Endothelial cell of umbilical vein (primary cell): ENCODE results near the gene AMIGO3. TPM values are rescaled to one million over a fixed set of nuclear protein-coding genes. Genes with fewer than 3 reads are reported as not detected.

Experiments
- BruUV-seq: library from RNA; stranded (reverse); fragments of 400-500 nt; replicated peaks from 2 replicates; lab custom pipeline; 2021; lab: Mats Ljungman, UMichigan
- CTCF ChIA-PET: fragments of 300-600, 350-600 bp; sonication (Branson Sonifier 250); formaldehyde crosslinking; loops from one replicate; lab custom pipeline; 2021; ENCODE audit warnings: antibody characterized with exemption, inconsistent platforms; lab: Charles Lee
- POLR2A ChIA-PET: fragments of 300-600, 350-600 bp; sonication (Branson Sonifier 250); formaldehyde crosslinking; loops from one replicate; lab custom pipeline; 2021; ENCODE audit warnings: antibody characterized with exemption, inconsistent platforms; lab: Charles Lee
- DNase-seq: peaks from one replicate; pipeline ENCODE4 v3.0.0-alpha.2; 2011; ENCODE audit warnings: low read depth, low spot score
- FAIRE-seq: peaks from 2 replicates; lab custom pipeline; 2011; peaks lifted over from hg19 to GRCh38; lab: Jason Lieb, UNC
- H2AFZ ChIP-seq: 2 replicates; pipeline ENCODE4 v1.6.0; 2012; ENCODE audit warnings: low read depth, low read length, control low read depth, inconsistent platforms
- H3K27ac ChIP-seq: 2 replicates; pipeline ENCODE4 v1.5.1; 2011; ENCODE audit warnings: low read depth, mild to moderate bottlenecking, control low read depth, low read length, moderate library complexity; ENCODE audit not compliant: insufficient read depth
- H3K27me3 ChIP-seq, 2 experiments: 2 replicates each; pipeline versions ENCODE4 v1.6.0 to v1.6.1; 2011; ENCODE audit warnings: low read length in 2 of 2, mixed read lengths in 1 of 2; ENCODE audit not compliant: control insufficient read depth in 2 of 2, insufficient read depth in 2 of 2
- H3K36me3 ChIP-seq, 2 experiments: 2 replicates in 1 of 2; 3 replicates in 1 of 2; pipeline ENCODE4 v1.5.1; 2011; ENCODE audit warnings: low read length in 2 of 2, mild to moderate bottlenecking in 1 of 2, moderate library complexity in 1 of 2; ENCODE audit not compliant: control insufficient read depth in 2 of 2, insufficient read depth in 2 of 2; ENCODE audit errors: extremely low read depth in 1 of 2
- H3K4me1 ChIP-seq: 3 replicates; pipeline ENCODE4 v1.5.1; 2011; ENCODE audit warnings: mild to moderate bottlenecking, low read length; ENCODE audit not compliant: control insufficient read depth, insufficient read depth; ENCODE audit errors: extremely low read depth
- H3K4me2 ChIP-seq: 2 replicates; pipeline ENCODE4 v1.6.1; 2011; ENCODE audit warnings: low read length, control low read depth, mixed read lengths; ENCODE audit not compliant: insufficient read depth
- H3K4me3 ChIP-seq, 3 experiments: fragments of 200-600 bp in 1 of 3; sonication (generic), shearing (Covaris generic) in 1 of 3; replicated peaks in 1 of 3; 2 replicates each; pipeline ENCODE4 v1.5.1; 2011 to 2016; ENCODE audit warnings: control low read depth in 3 of 3, low read length in 3 of 3, mild to moderate bottlenecking in 2 of 3, inconsistent platforms in 1 of 3, low read depth in 1 of 3, moderate library complexity in 1 of 3; ENCODE audit not compliant: insufficient read depth in 1 of 3
- H3K79me2 ChIP-seq: 2 replicates; pipeline ENCODE4 v1.6.0; 2012; ENCODE audit warnings: low read length, inconsistent platforms; ENCODE audit not compliant: control insufficient read depth, insufficient read depth
- H3K9ac ChIP-seq: replicated peaks from 2 replicates; pipeline ENCODE3; 2011; ENCODE audit warnings: low read length, control low read depth; ENCODE audit not compliant: insufficient read depth; ENCODE audit errors: extremely low read depth
- H3K9me1 ChIP-seq: replicated peaks from 3 replicates; pipeline ENCODE4 v1.6.0; 2011; ENCODE audit warnings: mild to moderate bottlenecking, low read length; ENCODE audit not compliant: control insufficient read depth, insufficient read depth; ENCODE audit errors: extremely low read depth
- H3K9me3 ChIP-seq: replicated peaks from 2 replicates; pipeline ENCODE4 v1.5.1; 2012; ENCODE audit warnings: low read length, inconsistent platforms; ENCODE audit not compliant: control insufficient read depth, insufficient read depth
- H4K20me1 ChIP-seq: replicated peaks from 2 replicates; pipeline ENCODE3; 2011; ENCODE audit warnings: mild to moderate bottlenecking, low read length; ENCODE audit not compliant: control insufficient read depth, insufficient read depth; ENCODE audit errors: extremely low read depth
- EZH2 ChIP-seq: IDR thresholded peaks from 2 replicates; pipeline ENCODE4 v1.6.1; 2012; ENCODE audit warnings: borderline replicate concordance, low read depth, mild to moderate bottlenecking, moderate library complexity, low read length, inconsistent platforms; ENCODE audit not compliant: severe bottlenecking
- FOS ChIP-seq: IDR thresholded peaks from 2 replicates; pipeline ENCODE4 v1.6.1; 2011; ENCODE audit warnings: mild to moderate bottlenecking, low read length, moderate library complexity, borderline replicate concordance; ENCODE audit not compliant: insufficient read depth
- GATA2 ChIP-seq: IDR thresholded peaks from 2 replicates; pipeline ENCODE4 v1.7.0; 2011; ENCODE audit warnings: low read depth, mild to moderate bottlenecking, moderate library complexity, mixed read lengths, low read length; ENCODE audit not compliant: insufficient read length, insufficient read depth
- JUN ChIP-seq: IDR thresholded peaks from 2 replicates; pipeline ENCODE4 v1.6.1; 2011; ENCODE audit warnings: borderline replicate concordance, low read depth; ENCODE audit not compliant: insufficient read length, insufficient read depth
- MYC ChIP-seq: IDR thresholded peaks from one replicate; pipeline ENCODE4 v1.6.1; 2011; ENCODE audit warnings: mild to moderate bottlenecking, low read depth, low read length
- POLR2A ChIP-seq: IDR thresholded peaks from 2 replicates; pipeline ENCODE4 v1.6.1; 2012; ENCODE audit warnings: low read depth, mild to moderate bottlenecking, control low read depth, low read length
- POLR2AphosphoS5 ChIP-seq: IDR thresholded peaks from 2 replicates; pipeline ENCODE4 v1.6.1; 2012; ENCODE audit warnings: low read depth, mild to moderate bottlenecking, control low read depth, low read length, moderate library complexity; ENCODE audit not compliant: insufficient read depth
- dilution Hi-C: fragments of 300-500 bp; cut with MboI; formaldehyde crosslinking; loops from one replicate; pipeline ENCODE4 v1.15.0; 2019; ENCODE audit warnings: low sequenced_read_pairs; ENCODE audit not compliant: extremely low pct_ligation_motif_present
- intact Hi-C: fragments of 100-400 bp; cut with micrococcal nuclease; formaldehyde crosslinking; loops from one replicate; pipeline ENCODE4 v1.10.0; 2022
- polyA plus RNA-seq, 4 experiments: library from polyadenylated mRNA; depleted of rRNA in 3 of 4; stranded (reverse) in 3 of 4; unstranded in 1 of 4; fragments of >200 nt; gene quantifications; 2 replicates each; pipeline versions ENCODE4 v1.2.1 to v1.2.3, GENCODE V29; 2011 to 2012; ENCODE audit warnings: missing spikeins in 1 of 4
- total RNA-seq: library from RNA; stranded (reverse); gene quantifications from 2 replicates; pipeline ENCODE4 v1.2.3, GENCODE V29; 2021
- TF ChIP-seq, protein P1 (sequence below): IDR thresholded peaks from 2 replicates; pipeline ENCODE4 v1.6.1; 2011; ENCODE audit not compliant: insufficient read depth, insufficient read length
- TF ChIP-seq, protein P2 (sequence below), 2 donors: IDR thresholded peaks; 1 replicate in 1 of 2; 2 replicates in 1 of 2; pipeline ENCODE4 v1.5.1; 2011; ENCODE audit warnings: low read length in 2 of 2, mild to moderate bottlenecking in 2 of 2, moderate library complexity in 2 of 2, control low read depth in 1 of 2, inconsistent platforms in 1 of 2, low read depth in 1 of 2; ENCODE audit not compliant: insufficient read depth in 1 of 2; ENCODE audit errors: extremely low read depth in 1 of 2

The AMIGO3 gene
- total and polyA plus RNA-seq, 2 donors (not counting 3 experiments of a cell fraction or from before 2014, with no cell fraction given), result 0.21 TPM; not detected in 1

DNA sequence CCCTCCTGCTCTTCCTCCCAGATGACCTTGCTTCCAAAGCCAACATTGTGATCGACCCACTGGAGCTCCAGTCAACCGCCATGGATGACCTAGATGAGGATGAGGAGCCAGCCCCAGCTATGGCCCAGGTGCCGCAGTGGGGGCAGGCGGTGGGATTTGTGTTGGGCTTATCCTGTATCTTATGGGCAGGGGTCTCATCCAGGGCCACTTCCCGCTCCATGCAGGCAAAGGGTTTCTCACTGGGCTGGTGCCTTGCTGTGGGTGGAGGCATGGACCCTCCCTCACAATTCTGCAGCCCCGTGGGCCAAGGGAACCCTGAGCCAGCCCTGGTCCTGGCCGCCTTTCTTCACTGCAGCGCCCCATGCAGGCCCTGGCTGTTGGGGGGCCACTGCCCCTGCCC, 14.9 kb downstream of the AMIGO3 start:
- Histone ChIP-seq H3K4me1 (peaks cover 5% of the 10 kb centered on the region), H3K27me3 (no peaks in the 10 kb centered on the region), H3K36me3 (peaks cover 0 to 19% of the 10 kb centered on the region in 2 experiments), H3K27ac (no peak overlapping the region), H2AFZ (no peak overlapping the region), H3K4me2 (no peak overlapping the region), H3K9me3 (no peaks in the 10 kb centered on the region), H3K79me2 (no peaks in the 10 kb centered on the region), H3K9me1 (no peaks in the 10 kb centered on the region), H3K4me3 (no peak overlapping the region), H3K9ac (no peak overlapping the region), H4K20me1 (no peaks in the 10 kb centered on the region)
- DNase-seq (no peak), FAIRE-seq (no peak)
- intact Hi-C loops (loop anchor here (5.0 kb wide), 1 partner anchor 98 kb away; the partner anchor contains the start of gene INKA1), dilution Hi-C loops (no loop called here)
- CTCF ChIA-PET, result interaction anchor here (2.0 to 3.8 kb wide), 2 partner anchors 14 to 134 kb away, joined by 8 to 27 read pairs; no protein-coding TSS in a partner anchor
- no TSS peak for BruUV-seq
- POLR2A ChIA-PET, result no interaction called here
- no peak for TF ChIP-seq POLR2AphosphoS5
- no peak for TF ChIP-seq MYC
- TF ChIP-seq EZH2, result no peak
- TF ChIP-seq GATA2, result no peak
- TF ChIP-seq, protein P1, sequence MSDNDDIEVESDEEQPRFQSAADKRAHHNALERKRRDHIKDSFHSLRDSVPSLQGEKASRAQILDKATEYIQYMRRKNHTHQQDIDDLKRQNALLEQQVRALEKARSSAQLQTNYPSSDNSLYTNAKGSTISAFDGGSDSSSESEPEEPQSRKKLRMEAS, result no peak
- TF ChIP-seq, protein P2, sequence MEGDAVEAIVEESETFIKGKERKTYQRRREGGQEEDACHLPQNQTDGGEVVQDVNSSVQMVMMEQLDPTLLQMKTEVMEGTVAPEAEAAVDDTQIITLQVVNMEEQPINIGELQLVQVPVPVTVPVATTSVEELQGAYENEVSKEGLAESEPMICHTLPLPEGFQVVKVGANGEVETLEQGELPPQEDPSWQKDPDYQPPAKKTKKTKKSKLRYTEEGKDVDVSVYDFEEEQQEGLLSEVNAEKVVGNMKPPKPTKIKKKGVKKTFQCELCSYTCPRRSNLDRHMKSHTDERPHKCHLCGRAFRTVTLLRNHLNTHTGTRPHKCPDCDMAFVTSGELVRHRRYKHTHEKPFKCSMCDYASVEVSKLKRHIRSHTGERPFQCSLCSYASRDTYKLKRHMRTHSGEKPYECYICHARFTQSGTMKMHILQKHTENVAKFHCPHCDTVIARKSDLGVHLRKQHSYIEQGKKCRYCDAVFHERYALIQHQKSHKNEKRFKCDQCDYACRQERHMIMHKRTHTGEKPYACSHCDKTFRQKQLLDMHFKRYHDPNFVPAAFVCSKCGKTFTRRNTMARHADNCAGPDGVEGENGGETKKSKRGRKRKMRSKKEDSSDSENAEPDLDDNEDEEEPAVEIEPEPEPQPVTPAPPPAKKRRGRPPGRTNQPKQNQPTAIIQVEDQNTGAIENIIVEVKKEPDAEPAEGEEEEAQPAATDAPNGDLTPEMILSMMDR (IDR thresholded peaks at IDR 0.05; ENCODE audit: extremely low read depth in 1 of 2, insufficient read depth in 1 of 2, low read depth in 1 of 2, low read length in 2 of 2), result no peak
- no peak for TF ChIP-seq FOS
- TF ChIP-seq POLR2A, result no peak
- no peak for TF ChIP-seq JUN
